K562 (cell line): ENCODE measurements around the gene PARD3B. TPM values are rescaled to one million over a fixed set of nuclear protein-coding genes. Genes with fewer than 3 reads are reported as not detected.

Experiments used
- ATAC-seq: fragments of 200-7000 bp; cut with Tn5 transposase; 3 replicates; pipeline ENCODE4 v1.9.1; 2020; ENCODE audit warnings: moderate library complexity
- BruUV-seq: library from RNA; stranded (reverse); fragments of 400-500 nt; replicated peaks from 2 replicates; lab custom pipeline; 2021; lab: Mats Ljungman, UMichigan
- CTCF ChIA-PET: fragments of 300-600 bp; formaldehyde crosslinking; extraction: SDS; loops from one replicate; lab custom pipeline; 2021; ENCODE audit warnings: low intra/inter-chr PET ratio; lab: Yijun Ruan, JAX
- POLR2A ChIA-PET: fragments of 300-600, 350-650 bp; sonication (Branson Sonifier 250); formaldehyde crosslinking; extraction: SDS; loops from one replicate; lab custom pipeline; 2021; ENCODE audit warnings: antibody characterized with exemption, inconsistent platforms; lab: Yijun Ruan, JAX
- DNase-seq, 4 experiments: peaks; one replicate each; pipeline versions ENCODE4 v3.0.0 to v3.0.0-alpha.2; 2011 to 2018; ENCODE audit warnings: low spot score in 3 of 4, mixed read lengths in 3 of 4; ENCODE audit errors: extremely low read depth in 1 of 4
- FAIRE-seq: peaks from 2 replicates; lab custom pipeline; 2011; peaks lifted over from hg19 to GRCh38; lab: Jason Lieb, UNC
- H2AFZ ChIP-seq: 2 replicates; pipeline ENCODE4 v1.6.0; 2011; ENCODE audit warnings: low read depth, low read length, control low read depth, inconsistent platforms
- H3K27ac ChIP-seq: fragments of 200-600 bp; 3 replicates; pipeline ENCODE4 v1.8.0; 2011; ENCODE audit warnings: low read depth, mild to moderate bottlenecking, control low read depth, inconsistent platforms, low read length, moderate library complexity, mixed read lengths; ENCODE audit errors: extremely low read depth
- H3K27me3 ChIP-seq, 2 experiments: fragments of 300-600 bp in 1 of 2; 2 replicates in 1 of 2; 3 replicates in 1 of 2; pipeline versions ENCODE4 v1.6.0 to v1.8.0; 2011; ENCODE audit warnings: inconsistent platforms in 2 of 2, low read length in 2 of 2, mild to moderate bottlenecking in 1 of 2, mixed read lengths in 1 of 2, moderate library complexity in 1 of 2; ENCODE audit not compliant: control insufficient read depth in 2 of 2, insufficient read depth in 2 of 2
- H3K36me3 ChIP-seq: fragments of 300-600 bp; 3 replicates; pipeline ENCODE4 v1.8.0; 2011; ENCODE audit warnings: mild to moderate bottlenecking, low read length, inconsistent platforms; ENCODE audit not compliant: control insufficient read depth, insufficient read depth
- H3K4me1 ChIP-seq, 2 experiments: fragments of 200-600 bp in 1 of 2; replicated peaks in 1 of 2; 2 replicates in 1 of 2; 3 replicates in 1 of 2; pipeline versions ENCODE4 v1.5.1 to v1.8.0; 2011; ENCODE audit warnings: inconsistent platforms in 2 of 2, low read length in 2 of 2, mild to moderate bottlenecking in 1 of 2, mixed read lengths in 1 of 2, moderate library complexity in 1 of 2; ENCODE audit not compliant: control insufficient read depth in 2 of 2, insufficient read depth in 2 of 2
- H3K4me2 ChIP-seq: 2 replicates; pipeline ENCODE4 v1.6.1; 2011; ENCODE audit warnings: low read length, control low read depth, inconsistent platforms, mixed read lengths; ENCODE audit not compliant: insufficient read depth
- H3K4me3 ChIP-seq: fragments of 200-600 bp; sonication (generic), shearing (Covaris generic); 2 replicates; pipeline ENCODE4 v1.5.1; 2016; ENCODE audit warnings: control low read depth, inconsistent platforms
- H3K79me2 ChIP-seq: fragments of 200-600 bp; 3 replicates; pipeline ENCODE4 v1.8.0; 2011; ENCODE audit warnings: low read length, inconsistent platforms; ENCODE audit not compliant: control insufficient read depth, insufficient read depth
- H3K9ac ChIP-seq, 2 experiments: 2 replicates each; pipeline versions ENCODE4 v1.6.0 to v1.6.1; 2011; ENCODE audit warnings: low read depth in 2 of 2, low read length in 2 of 2, control low read depth in 1 of 2, inconsistent platforms in 1 of 2, mild to moderate bottlenecking in 1 of 2, mixed read lengths in 1 of 2; ENCODE audit not compliant: insufficient read depth in 1 of 2
- H3K9me1 ChIP-seq: one replicate; pipeline ENCODE4 v1.6.0; 2011; ENCODE audit warnings: inconsistent platforms, mild to moderate bottlenecking, low read length, moderate library complexity; ENCODE audit not compliant: control insufficient read depth, insufficient read depth
- H3K9me3 ChIP-seq: replicated peaks from 2 replicates; pipeline ENCODE4 v1.5.1; 2011; ENCODE audit warnings: low read depth, low read length, inconsistent platforms; ENCODE audit not compliant: control insufficient read depth, insufficient read depth
- H4K20me1 ChIP-seq: replicated peaks from 2 replicates; pipeline ENCODE4 v1.6.1; 2011; ENCODE audit warnings: low read length, inconsistent platforms, mixed read lengths; ENCODE audit not compliant: control insufficient read depth, insufficient read depth
- CBX8 ChIP-seq: fragments of 200-600 bp; sonication (generic); IDR thresholded peaks from 2 replicates; pipeline ENCODE4 v1.6.1; 2012; ENCODE audit warnings: borderline replicate concordance, mixed run types, low read depth, mild to moderate bottlenecking, moderate library complexity, mixed read lengths, low read length, control low read depth, inconsistent platforms; ENCODE audit not compliant: poor library complexity, severe bottlenecking; ENCODE audit errors: extremely low read depth
- FOXJ2 ChIP-seq: fragments of 200-800 bp; sonication (Bioruptor generic); IDR thresholded peaks from 2 replicates; pipeline ENCODE4 v1.6.1; 2016; ENCODE audit warnings: missing genetic modification characterization, missing compliant biosample characterization
- HCFC1 ChIP-seq: IDR thresholded peaks from 2 replicates; pipeline ENCODE4 v1.6.1; 2012; ENCODE audit warnings: low read depth, low read length, improper control_type of control experiment
- NFIC ChIP-seq: fragments of 450-650 bp; IDR thresholded peaks from 2 replicates; pipeline ENCODE4 v1.6.1; 2017; ENCODE audit warnings: mild to moderate bottlenecking, inconsistent platforms
- WGBS: fragments of 100-300 bp; shearing (Covaris generic); methylation state at CpG from one replicate; pipeline ENCODE4 v1.1.6; 2016; ENCODE audit warnings: low coverage, mixed read lengths; ENCODE audit not compliant: insufficient coverage; ENCODE audit errors: missing lambda C conversion rate; 5-methylcytosine and 5-hydroxymethylcytosine counted together
- in situ Hi-C: fragments of 300-500 bp; cut with MboI; formaldehyde crosslinking; loops from 4 replicates; pipeline ENCODE4 v1.15.0; 2018; ENCODE audit warnings: inconsistent platforms, mixed read lengths
- intact Hi-C: fragments of 100-400 bp; cut with micrococcal nuclease; formaldehyde crosslinking; loops from 2 replicates; pipeline ENCODE4 v1.14.2; 2022
- polyA plus RNA-seq, 8 experiments: library from polyadenylated mRNA; depleted of rRNA in 4 of 8; stranded (reverse) in 5 of 8; unstranded in 3 of 8; fragments of >200 nt; fragmentation: Nextera tagmentation in 2 of 8; fragmentation: Illumina TruSeq in 1 of 8; extraction: Ambion mirVana in 2 of 8; extraction: Trizol in 1 of 8; gene quantifications; 2 replicates each; pipeline versions ENCODE4 v1.2.1 to v1.2.3, GENCODE V29; 2011 to 2014; ENCODE audit warnings: inconsistent platforms in 1 of 8, missing spikeins in 1 of 8
- total RNA-seq, 7 experiments: library from RNA; depleted of rRNA in 6 of 7; stranded (reverse); fragments of >200 nt in 6 of 7; fragmentation: Illumina TruSeq in 2 of 7; extraction: Trizol in 2 of 7; gene quantifications; 2 replicates each; pipeline versions ENCODE4 v1.2.1 to v1.2.3, GENCODE V29; 2011 to 2021; ENCODE audit warnings: low replicate concordance in 1 of 7
- TF ChIP-seq, protein P1 (sequence below): sonication (generic); formaldehyde crosslinking; IDR thresholded peaks from 2 replicates; pipeline ENCODE4 v1.8.1; 2023; ENCODE audit warnings: mild to moderate bottlenecking, missing genetic modification reagents
- TF ChIP-seq, protein P2 (sequence below), 2 experiments: fragments of 450-650 bp; formaldehyde crosslinking in 1 of 2; IDR thresholded peaks; 2 replicates each; pipeline versions ENCODE4 v1.4.0 to v1.6.1; 2014 to 2020; ENCODE audit warnings: mild to moderate bottlenecking in 2 of 2, borderline replicate concordance in 1 of 2, low read depth in 1 of 2
- TF ChIP-seq, protein P3 (sequence below), 3 experiments: IDR thresholded peaks in 2 of 3; conservative IDR thresholded peaks in 1 of 3; 2 replicates each; pipeline ENCODE4 v1.5.1; 2011 to 2012; ENCODE audit warnings: low read length in 3 of 3, mild to moderate bottlenecking in 3 of 3, control low read depth in 2 of 3, improper control_type of control experiment in 1 of 3, inconsistent platforms in 1 of 3, low read depth in 1 of 3, mixed read lengths in 1 of 3, moderate library complexity in 1 of 3; ENCODE audit not compliant: insufficient read depth in 2 of 3

PARD3B gene
- total and polyA plus RNA-seq, 9 of the 15 experiments (the other 6 are each of a cell fraction or from before 2014, with no cell fraction given) = 0.15 to 3.0 (median 1.1) TPM

DNA sequence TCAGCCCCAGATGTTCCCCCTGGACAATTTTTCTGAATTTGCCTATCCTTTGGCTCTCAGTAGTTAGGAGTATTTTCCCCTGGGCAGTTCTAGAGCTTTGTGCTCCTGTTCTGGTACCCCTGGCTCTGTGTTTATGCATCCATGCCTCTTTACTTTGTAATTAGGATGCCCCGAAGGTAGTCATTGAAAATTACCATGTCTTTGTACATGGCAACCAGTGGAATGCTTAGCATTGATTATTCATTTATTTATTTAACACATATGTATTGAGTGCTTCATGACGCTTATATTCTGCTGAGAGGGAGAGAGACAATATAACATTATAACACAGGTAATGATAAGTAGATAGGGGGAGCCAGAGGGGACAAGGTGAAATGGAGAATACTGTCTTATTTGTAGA, 346.5 kb downstream of the PARD3B start (continued):
- TF ChIP-seq, protein P1, sequence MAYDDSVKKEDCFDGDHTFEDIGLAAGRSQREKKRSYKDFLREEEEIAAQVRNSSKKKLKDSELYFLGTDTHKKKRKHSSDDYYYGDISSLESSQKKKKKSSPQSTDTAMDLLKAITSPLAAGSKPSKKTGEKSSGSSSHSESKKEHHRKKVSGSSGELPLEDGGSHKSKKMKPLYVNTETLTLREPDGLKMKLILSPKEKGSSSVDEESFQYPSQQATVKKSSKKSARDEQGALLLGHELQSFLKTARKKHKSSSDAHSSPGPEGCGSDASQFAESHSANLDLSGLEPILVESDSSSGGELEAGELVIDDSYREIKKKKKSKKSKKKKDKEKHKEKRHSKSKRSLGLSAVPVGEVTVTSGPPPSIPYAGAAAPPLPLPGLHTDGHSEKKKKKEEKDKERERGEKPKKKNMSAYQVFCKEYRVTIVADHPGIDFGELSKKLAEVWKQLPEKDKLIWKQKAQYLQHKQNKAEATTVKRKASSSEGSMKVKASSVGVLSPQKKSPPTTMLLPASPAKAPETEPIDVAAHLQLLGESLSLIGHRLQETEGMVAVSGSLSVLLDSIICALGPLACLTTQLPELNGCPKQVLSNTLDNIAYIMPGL = no peak
- no peak for TF ChIP-seq NFIC
- TF ChIP-seq HCFC1 = no peak

DNA sequence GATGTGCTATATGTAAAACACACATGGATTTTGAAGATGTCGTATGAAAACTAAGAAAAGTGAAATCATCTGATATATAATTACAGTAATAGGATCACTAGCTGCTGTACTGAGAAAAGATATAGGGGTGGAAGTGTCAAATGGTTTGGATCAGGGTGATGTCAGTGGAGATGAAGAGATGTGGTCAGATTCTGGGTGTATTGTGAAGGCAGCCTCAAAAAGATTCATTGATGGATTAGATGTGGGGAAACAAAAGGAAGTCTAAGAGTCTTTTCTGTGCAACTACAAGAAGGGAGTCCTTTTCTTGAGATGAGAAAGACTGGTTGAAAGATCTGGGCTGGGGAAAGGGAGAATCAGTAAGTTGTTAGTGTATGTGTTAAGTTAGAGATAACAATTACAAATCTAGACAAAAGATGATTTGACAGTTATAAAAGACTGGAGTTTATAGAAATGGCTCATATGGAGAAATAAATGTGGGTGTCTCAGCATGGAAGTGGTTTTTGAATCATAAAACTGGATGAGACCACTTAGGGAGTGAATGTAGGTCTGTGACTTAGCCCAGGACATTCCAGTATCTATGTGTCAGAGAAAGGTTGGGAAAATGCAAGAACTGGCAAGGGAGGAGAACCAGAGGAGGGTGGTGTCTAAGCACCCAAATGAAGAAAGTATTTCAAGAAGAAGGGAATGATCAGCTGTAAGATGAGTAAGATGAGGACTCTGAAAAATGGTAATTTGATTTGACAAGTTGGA, 347.4 kb downstream of the PARD3B start:
- no peaks in the 10 kb centered on the region for H3K9me1 ChIP-seq
- POLR2A ChIA-PET = no interaction called here
- no peak overlapping the region for H3K4me3 ChIP-seq
- no peak overlapping the region for H3K4me2 ChIP-seq
- WGBS = 6% methylated on average over 1 of the region's 1 CpG
- H3K36me3 ChIP-seq = no peaks in the 10 kb centered on the region
- no peak overlapping the region for H2AFZ ChIP-seq
- H3K4me1 ChIP-seq = no peaks in the 10 kb centered on the region; a peak in 1 of 5 replicates
- in situ Hi-C loops (no loop called here), intact Hi-C loops (no loop called here)
- BruUV-seq = no TSS peak
- DNase-seq (no peak), ATAC-seq (no peak), FAIRE-seq (no peak)
- H4K20me1 ChIP-seq = no peaks in the 10 kb centered on the region
- no peaks in the 10 kb centered on the region for H3K79me2 ChIP-seq
- H3K9ac ChIP-seq = no peak overlapping the region
- no peaks in the 10 kb centered on the region for H3K9me3 ChIP-seq
- H3K27ac ChIP-seq = no peak overlapping the region
- no peaks in the 10 kb centered on the region for H3K27me3 ChIP-seq
- CTCF ChIA-PET = no interaction called here
- TF ChIP-seq FOXJ2 (tag) = no peak
- no peak for TF ChIP-seq CBX8
- TF ChIP-seq, protein P2, sequence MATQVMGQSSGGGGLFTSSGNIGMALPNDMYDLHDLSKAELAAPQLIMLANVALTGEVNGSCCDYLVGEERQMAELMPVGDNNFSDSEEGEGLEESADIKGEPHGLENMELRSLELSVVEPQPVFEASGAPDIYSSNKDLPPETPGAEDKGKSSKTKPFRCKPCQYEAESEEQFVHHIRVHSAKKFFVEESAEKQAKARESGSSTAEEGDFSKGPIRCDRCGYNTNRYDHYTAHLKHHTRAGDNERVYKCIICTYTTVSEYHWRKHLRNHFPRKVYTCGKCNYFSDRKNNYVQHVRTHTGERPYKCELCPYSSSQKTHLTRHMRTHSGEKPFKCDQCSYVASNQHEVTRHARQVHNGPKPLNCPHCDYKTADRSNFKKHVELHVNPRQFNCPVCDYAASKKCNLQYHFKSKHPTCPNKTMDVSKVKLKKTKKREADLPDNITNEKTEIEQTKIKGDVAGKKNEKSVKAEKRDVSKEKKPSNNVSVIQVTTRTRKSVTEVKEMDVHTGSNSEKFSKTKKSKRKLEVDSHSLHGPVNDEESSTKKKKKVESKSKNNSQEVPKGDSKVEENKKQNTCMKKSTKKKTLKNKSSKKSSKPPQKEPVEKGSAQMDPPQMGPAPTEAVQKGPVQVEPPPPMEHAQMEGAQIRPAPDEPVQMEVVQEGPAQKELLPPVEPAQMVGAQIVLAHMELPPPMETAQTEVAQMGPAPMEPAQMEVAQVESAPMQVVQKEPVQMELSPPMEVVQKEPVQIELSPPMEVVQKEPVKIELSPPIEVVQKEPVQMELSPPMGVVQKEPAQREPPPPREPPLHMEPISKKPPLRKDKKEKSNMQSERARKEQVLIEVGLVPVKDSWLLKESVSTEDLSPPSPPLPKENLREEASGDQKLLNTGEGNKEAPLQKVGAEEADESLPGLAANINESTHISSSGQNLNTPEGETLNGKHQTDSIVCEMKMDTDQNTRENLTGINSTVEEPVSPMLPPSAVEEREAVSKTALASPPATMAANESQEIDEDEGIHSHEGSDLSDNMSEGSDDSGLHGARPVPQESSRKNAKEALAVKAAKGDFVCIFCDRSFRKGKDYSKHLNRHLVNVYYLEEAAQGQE (IDR thresholded peaks at IDR 0.05; ENCODE audit: borderline replicate concordance) = no peak
- TF ChIP-seq, protein P2 (CRISPR knock-in tag; IDR thresholded peaks at IDR 0.05; ENCODE audit: low read depth) = no peak
- TF ChIP-seq, protein P3, sequence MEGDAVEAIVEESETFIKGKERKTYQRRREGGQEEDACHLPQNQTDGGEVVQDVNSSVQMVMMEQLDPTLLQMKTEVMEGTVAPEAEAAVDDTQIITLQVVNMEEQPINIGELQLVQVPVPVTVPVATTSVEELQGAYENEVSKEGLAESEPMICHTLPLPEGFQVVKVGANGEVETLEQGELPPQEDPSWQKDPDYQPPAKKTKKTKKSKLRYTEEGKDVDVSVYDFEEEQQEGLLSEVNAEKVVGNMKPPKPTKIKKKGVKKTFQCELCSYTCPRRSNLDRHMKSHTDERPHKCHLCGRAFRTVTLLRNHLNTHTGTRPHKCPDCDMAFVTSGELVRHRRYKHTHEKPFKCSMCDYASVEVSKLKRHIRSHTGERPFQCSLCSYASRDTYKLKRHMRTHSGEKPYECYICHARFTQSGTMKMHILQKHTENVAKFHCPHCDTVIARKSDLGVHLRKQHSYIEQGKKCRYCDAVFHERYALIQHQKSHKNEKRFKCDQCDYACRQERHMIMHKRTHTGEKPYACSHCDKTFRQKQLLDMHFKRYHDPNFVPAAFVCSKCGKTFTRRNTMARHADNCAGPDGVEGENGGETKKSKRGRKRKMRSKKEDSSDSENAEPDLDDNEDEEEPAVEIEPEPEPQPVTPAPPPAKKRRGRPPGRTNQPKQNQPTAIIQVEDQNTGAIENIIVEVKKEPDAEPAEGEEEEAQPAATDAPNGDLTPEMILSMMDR (IDR thresholded peaks at IDR 0.05 in 2 of 3, conservative IDR thresholded peaks at IDR 0.05 in 1 of 3; ENCODE audit: insufficient read depth in 2 of 3, low read depth in 1 of 3, low read length in 3 of 3) = no peak
